Naive B cell (primary cell): ENCODE results near the gene ORMDL1. TPM values are rescaled to one million over a fixed set of nuclear protein-coding genes. Genes with fewer than 3 reads are reported as not detected.

ENCODE experiments used
- ATAC-seq, 2 donors: fragments of 150-1000 bp; cut with Tn5 transposase; 2 replicates each; pipeline ENCODE4 v1.10.0; 2021; ENCODE audit warnings: low read depth in 2 of 2, mild to moderate bottlenecking in 2 of 2, moderate library complexity in 2 of 2
- DNase-seq: peaks from one replicate; pipeline ENCODE4 v3.0.0; 2022
- H3K27ac Mint-ChIP-seq, 6 donors: one replicate each; pipeline ENCODE4 v1.8.0; 2020 to 2022; ENCODE audit warnings: mild to moderate bottlenecking in 6 of 6, mixed read lengths in 6 of 6, moderate library complexity in 5 of 6, inconsistent platforms in 2 of 6
- H3K27me3 Mint-ChIP-seq, 3 donors: one replicate each; pipeline ENCODE4 v1.8.0; 2021 to 2022; ENCODE audit warnings: mixed read lengths in 3 of 3, mild to moderate bottlenecking in 1 of 3
- H3K36me3 Mint-ChIP-seq, 2 donors: one replicate each; pipeline ENCODE4 v1.8.0; 2020 to 2022; ENCODE audit warnings: mixed read lengths in 2 of 2, inconsistent platforms in 1 of 2, mild to moderate bottlenecking in 1 of 2
- H3K4me1 Mint-ChIP-seq, 3 donors: one replicate each; pipeline ENCODE4 v1.8.0; 2020 to 2022; ENCODE audit warnings: mixed read lengths in 3 of 3, inconsistent platforms in 1 of 3, mild to moderate bottlenecking in 1 of 3, moderate library complexity in 1 of 3
- H3K4me3 Mint-ChIP-seq, 8 donors: one replicate each; pipeline ENCODE4 v1.8.0; 2020 to 2022; ENCODE audit warnings: mild to moderate bottlenecking in 8 of 8, mixed read lengths in 8 of 8, moderate library complexity in 8 of 8, inconsistent platforms in 2 of 8
- H3K9me3 Mint-ChIP-seq, 7 donors: one replicate each; pipeline ENCODE4 v1.8.0; 2020 to 2022; ENCODE audit warnings: mixed read lengths in 7 of 7, mild to moderate bottlenecking in 5 of 7, inconsistent platforms in 2 of 7, moderate library complexity in 1 of 7
- polyA plus RNA-seq, 6 donors: library from polyadenylated mRNA; unstranded; fragments of 300-500 nt; fragmentation: Illumina TruSeq; gene quantifications; one replicate each; pipeline ENCODE4 v1.2.3, GENCODE V29; 2021; ENCODE audit warnings: low read depth in 6 of 6

The ORMDL1 gene, protein sequence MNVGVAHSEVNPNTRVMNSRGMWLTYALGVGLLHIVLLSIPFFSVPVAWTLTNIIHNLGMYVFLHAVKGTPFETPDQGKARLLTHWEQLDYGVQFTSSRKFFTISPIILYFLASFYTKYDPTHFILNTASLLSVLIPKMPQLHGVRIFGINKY
- polyA plus RNA-seq: 100 to 1,000 TPM in 3 of 6 donors, 10 to 100 TPM in 3; 78.8 to 113 (median 102) TPM

DNA sequence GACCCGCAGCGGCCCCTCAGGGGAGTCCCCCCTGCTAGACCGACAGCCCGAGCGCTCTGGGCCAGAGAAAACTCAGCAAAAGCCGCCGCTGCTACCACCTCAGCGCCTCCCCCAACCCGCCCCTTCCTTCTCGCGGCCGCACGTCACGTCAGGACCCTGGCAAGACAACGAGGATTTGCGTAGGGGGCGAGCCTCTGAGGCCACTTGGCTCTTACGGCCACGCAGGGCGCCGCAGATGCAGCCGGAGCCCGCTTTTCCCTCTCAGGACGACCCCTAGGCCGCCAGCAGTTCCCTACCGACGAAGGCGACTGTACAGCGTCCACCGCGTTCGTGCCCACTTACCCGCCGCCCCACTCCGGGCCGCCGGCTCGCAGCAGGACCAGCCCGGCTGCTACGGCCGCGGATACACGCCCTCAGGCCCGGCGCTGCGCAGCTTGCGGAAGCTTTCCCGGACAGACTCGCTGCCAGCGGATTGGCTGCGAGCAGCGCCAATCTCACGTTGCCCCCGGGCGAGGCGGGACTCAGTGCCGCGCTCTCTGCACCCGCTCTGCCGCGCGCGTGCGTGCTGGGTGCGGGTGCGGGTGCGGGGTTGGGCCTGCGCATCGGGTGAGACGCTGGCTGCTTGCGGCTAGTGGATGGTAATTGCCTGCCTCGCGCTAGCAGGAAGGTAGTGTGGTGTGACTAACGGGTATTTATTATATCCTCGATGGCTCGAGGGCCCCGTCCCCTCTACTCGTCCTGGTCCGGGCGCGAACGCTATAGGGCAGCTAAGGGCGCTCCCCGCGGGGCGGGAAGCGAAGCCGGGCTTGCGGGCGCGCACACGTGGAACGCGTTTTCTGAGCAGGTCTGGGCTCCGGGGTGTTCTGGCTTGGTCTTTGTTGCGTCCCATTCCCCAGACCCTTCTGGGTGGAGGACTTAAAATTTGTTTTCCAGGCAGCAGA is at the start of gene ORMDL1, which contains the start of gene PMS1:
Gene ORMDL1, minus strand, starts transcription at position 413 of the 941 bp plus-strand sequence. CDS start 1,744 bp downstream, outside the sequence.
Gene PMS1, plus strand, starts transcription at position 524 of the 941 bp plus-strand sequence. CDS start 7,360 bp downstream, outside the sequence.
- peak; percentile 86 to 87 for ATAC-seq
- peak; percentile 94 for DNase-seq
- Mint-ChIP-seq H3K36me3 (peaks cover 4 to 16% of the 10 kb centered on the region in 2 donors), H3K27ac (peak within 1 kb of the TSS; percentile 89 to 98 (median 96)), H3K9me3 (no peaks in the 10 kb centered on the region), H3K27me3 (no peaks in the 10 kb centered on the region), H3K4me3 (peak within 1 kb of the TSS; percentile 90 to 97 (median 96)), H3K4me1 (peaks cover 38 to 51% (median 45%) of the 10 kb centered on the region in 3 donors)

DNA sequence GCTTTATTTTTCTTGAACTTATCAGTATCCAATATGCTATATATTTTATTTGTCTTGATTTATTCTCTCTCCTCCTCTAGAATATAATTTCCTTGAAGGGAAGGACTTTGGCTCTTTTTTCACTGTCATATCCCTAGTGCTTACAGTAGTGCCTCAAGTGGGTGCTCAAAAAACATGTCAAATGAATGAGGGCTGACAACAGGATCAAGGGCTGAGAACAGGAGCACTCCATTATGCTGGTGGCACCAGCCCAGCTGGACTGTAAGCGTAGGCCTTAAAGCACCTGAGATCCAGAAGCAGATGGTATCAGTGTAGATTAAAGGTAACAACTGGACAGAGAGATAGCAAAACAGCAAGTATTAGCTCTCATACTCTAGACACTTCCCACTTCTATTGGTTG is 46.4 kb upstream of the ORMDL1 start:
- Mint-ChIP-seq H3K27me3 (no peaks in the 10 kb centered on the region), H3K4me1 (peaks cover 0 to 8% (median 3%) of the 10 kb centered on the region in 3 donors), H3K9me3 (no peaks in the 10 kb centered on the region), H3K36me3 (peaks cover 5 to 18% of the 10 kb centered on the region in 2 donors), H3K27ac (peak overlapping the region in 3 of 6 donors; percentile 8 to 28 (median 27)), H3K4me3 (no peak overlapping the region)
- ATAC-seq: no peak
- DNase-seq: no peak

DNA sequence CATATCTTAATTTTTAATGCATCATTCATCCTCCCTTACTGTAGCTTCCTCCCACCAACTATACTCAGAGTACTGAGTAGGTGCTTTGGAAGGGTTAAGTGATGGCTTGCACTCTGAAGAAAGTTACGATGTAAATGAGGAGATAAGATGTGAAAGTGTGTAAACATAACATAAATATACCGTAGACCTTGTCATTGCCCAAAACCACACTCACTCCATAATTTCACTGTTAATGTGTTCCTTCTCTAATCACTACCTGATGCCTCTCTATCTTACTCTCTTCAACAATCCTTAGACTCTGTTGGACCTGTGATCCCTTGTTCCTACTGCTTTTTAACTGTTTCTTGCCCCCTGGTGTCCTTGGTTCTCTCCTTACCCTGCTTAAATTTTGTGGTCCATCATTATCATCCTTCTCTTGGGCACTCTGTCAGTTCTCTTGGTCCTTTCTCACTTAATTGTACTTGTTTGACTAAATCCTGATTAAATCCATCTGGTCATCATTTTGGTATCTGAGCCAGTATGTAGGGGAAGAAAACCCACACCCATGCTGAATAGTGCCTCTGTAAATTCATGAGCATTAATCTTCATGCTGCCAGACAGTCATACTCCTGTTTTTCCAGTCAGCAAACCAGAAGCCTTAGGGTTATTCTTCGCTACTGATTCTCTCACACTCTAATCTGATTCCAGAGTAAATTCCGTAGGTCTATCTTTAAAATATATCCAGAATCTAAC is 45.1 kb upstream of the ORMDL1 start:
- no peaks in the 10 kb centered on the region for H3K27me3 Mint-ChIP-seq
- H3K36me3 Mint-ChIP-seq: peaks cover 5 to 18% of the 10 kb centered on the region in 2 donors
- DNase-seq (no peak), ATAC-seq (no peak)
- H3K27ac Mint-ChIP-seq: peak overlapping the region in 2 of 6 donors; percentile 11 to 55
- no peak overlapping the region for H3K4me3 Mint-ChIP-seq
- H3K9me3 Mint-ChIP-seq: no peaks in the 10 kb centered on the region
- peaks cover 0 to 8% (median 3%) of the 10 kb centered on the region in 3 donors for H3K4me1 Mint-ChIP-seq

DNA sequence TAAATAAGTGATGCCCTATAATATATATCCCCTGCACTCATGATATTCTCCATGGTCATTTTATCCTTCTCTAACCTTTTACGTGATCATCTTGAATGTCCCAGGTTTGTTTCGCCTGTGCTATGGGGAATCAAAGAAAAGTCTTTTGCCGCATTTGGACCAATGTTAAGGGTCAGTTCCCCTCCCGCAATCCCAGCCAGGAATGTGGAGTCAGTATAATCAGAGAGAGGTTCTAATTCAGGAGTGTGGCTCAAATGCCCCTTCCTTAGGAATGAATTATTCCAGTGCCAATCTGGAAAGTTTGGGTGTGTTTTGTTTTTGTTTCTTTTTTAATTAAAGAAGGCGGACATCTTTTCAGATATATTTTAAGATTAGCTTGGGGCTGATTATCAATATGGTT is 41.9 kb upstream of the ORMDL1 start:
- ATAC-seq (no peak), DNase-seq (no peak)
- H3K9me3 Mint-ChIP-seq: no peaks in the 10 kb centered on the region
- peaks cover 5 to 18% of the 10 kb centered on the region in 2 donors for H3K36me3 Mint-ChIP-seq
- no peak overlapping the region for H3K4me3 Mint-ChIP-seq
- peaks cover 0 to 8% (median 3%) of the 10 kb centered on the region in 3 donors for H3K4me1 Mint-ChIP-seq
- H3K27me3 Mint-ChIP-seq: no peaks in the 10 kb centered on the region
- peak overlapping the region in 1 of 6 donors; percentile 39 for H3K27ac Mint-ChIP-seq

DNA sequence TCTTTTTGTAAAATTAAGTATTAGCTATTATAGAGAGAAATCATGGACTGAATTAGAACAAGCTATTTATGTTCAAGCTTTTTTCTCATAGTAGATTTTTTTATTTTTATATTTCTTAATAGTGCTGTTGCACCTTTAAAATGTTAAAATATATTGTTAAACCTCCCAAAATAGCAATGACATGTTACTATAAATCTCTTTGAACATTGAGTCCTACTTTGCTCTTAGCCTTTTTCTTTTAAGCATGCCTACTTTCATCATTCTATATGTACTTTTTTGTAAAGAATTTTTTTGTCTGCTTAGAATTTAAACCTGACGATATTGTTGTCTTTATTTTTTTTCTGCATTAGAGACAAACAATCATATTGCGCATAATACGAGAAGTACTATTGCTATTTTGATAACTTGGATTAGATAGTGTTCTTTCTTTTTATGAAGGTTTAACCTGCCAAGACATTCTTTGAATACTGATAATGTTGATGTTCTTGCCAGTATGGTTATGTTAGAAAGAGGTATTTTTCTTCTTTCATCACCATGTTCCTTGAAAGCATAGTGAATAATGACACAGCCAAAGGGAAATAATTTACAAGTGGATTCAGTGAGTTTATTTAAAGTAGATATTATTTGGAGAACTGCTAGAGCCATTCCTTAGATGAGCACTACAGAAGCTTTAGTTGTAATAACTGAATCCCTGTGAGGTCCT is 40.7 kb upstream of the ORMDL1 start:
- H3K4me3 Mint-ChIP-seq: no peak overlapping the region
- DNase-seq (no peak), ATAC-seq (no peak)
- H3K27ac Mint-ChIP-seq: peak overlapping the region in 1 of 6 donors; percentile 20
- peaks cover 5 to 18% of the 10 kb centered on the region in 2 donors for H3K36me3 Mint-ChIP-seq
- H3K9me3 Mint-ChIP-seq: no peaks in the 10 kb centered on the region
- peaks cover 0 to 3% (median 0%) of the 10 kb centered on the region in 3 donors for H3K4me1 Mint-ChIP-seq
- no peaks in the 10 kb centered on the region for H3K27me3 Mint-ChIP-seq

DNA sequence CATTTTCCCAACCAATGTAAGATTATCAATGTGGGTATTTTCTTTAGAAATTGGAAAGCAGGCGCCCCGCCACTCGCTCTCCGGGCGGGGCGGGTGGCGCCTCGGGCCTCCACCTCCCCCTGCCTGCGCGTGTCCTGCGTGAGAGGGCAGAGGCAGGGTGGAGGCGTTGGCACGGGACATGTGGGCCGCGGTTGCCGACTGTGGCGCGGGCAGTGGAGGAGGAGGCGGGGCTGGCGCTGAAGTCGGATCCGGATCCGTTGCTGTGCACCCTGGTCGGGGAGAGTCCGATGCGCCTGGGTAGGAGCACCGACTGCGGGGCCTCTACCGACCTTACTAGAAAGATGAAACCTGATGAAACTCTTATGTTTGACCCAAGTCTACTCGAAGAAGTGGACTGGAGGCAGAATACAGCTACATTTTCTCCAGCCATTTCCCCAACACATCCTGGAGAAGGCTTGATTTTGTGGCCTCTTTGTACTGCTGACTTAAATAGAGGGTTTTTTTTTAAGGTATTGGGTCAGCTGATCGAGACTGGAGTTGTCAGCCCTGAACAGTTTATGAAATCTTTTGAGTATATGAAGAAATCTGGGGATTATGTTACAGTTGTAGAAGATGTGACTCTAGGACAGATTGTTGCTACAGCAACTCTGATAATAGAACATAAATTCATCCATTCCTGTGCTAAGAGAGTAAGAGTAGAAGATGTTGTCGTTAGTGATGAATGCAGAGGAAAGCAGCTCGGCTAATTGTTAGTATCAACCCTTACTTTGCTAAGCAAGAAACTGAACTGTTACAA is 38.0 kb upstream of the ORMDL1 start:
- H3K4me1 Mint-ChIP-seq: no peaks in the 10 kb centered on the region
- ATAC-seq: no peak
- no peak overlapping the region for H3K4me3 Mint-ChIP-seq
- H3K9me3 Mint-ChIP-seq: no peaks in the 10 kb centered on the region
- H3K36me3 Mint-ChIP-seq: peaks cover 14 to 15% of the 10 kb centered on the region in 2 donors
- no peak for DNase-seq
- no peak overlapping the region for H3K27ac Mint-ChIP-seq
- no peaks in the 10 kb centered on the region for H3K27me3 Mint-ChIP-seq

DNA sequence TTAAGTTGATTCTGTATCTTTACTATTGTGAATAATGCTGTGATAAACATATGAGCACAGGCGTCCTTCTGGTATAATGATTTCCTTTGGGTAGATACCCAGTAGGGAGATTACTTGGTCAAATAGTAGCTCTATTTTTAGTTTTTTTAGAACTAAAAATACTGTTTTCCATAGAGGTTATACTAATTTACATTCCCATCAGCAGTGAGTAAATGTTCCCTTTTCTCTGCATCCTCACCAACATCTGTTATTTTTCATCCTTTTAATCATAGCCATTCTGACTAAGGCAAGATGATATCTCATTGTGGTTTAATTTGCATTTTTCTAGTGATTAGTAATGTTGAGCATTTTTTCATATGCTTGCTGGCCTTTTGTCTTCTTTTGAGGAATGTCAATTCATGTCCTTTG is 35.2 kb upstream of the ORMDL1 start:
- peak overlapping the region in 1 of 6 donors; percentile 0 for H3K27ac Mint-ChIP-seq
- H3K27me3 Mint-ChIP-seq: no peaks in the 10 kb centered on the region
- peaks cover 15 to 22% of the 10 kb centered on the region in 2 donors for H3K36me3 Mint-ChIP-seq
- DNase-seq (no peak), ATAC-seq (no peak)
- H3K4me1 Mint-ChIP-seq: no peaks in the 10 kb centered on the region
- H3K9me3 Mint-ChIP-seq: peaks cover 0 to 5% (median 0%) of the 10 kb centered on the region in 7 donors
- H3K4me3 Mint-ChIP-seq: no peak overlapping the region

DNA sequence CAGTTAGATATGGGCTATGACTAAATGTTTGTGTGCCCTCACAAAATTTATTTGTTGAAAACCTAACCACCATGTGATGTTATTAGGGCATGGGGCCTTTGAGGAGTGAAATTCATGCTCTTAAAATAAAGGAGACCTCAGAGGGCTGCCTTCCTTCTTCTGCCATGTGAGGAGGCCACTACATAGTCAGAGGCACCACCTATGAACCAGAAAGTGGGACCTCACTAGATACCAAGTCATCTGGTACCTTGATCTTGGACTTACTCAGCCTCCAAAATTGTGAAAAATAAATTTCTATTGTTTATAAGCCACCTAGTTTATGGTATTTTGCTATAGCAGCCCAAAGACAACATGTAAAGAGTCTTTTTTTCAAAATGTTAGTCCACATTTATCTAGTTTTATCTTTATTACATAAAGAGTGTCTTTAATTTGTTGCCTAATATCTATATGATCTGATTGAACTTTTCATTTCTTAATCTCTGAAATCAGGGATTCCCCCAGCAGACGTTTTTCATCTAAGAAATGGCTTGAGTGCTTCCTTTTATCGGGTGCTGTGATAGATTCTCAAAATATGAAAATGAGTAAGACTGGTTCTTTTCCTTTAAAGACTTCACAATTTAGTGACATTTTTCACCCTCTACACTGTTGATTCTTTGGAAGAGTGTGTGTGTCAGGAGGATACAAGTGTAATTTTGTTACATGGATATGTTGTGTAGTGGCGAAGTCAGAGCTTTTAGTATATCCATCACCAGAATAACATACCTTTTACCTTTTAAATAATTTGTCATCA is 34.3 kb upstream of the ORMDL1 start:
- Mint-ChIP-seq H3K4me1 (no peaks in the 10 kb centered on the region), H3K36me3 (peaks cover 15 to 27% of the 10 kb centered on the region in 2 donors), H3K27ac (peak overlapping the region in 1 of 6 donors; percentile 7), H3K27me3 (no peaks in the 10 kb centered on the region), H3K4me3 (no peak overlapping the region), H3K9me3 (peaks cover 0 to 7% (median 0%) of the 10 kb centered on the region in 7 donors)
- no peak for DNase-seq
- ATAC-seq: no peak

DNA sequence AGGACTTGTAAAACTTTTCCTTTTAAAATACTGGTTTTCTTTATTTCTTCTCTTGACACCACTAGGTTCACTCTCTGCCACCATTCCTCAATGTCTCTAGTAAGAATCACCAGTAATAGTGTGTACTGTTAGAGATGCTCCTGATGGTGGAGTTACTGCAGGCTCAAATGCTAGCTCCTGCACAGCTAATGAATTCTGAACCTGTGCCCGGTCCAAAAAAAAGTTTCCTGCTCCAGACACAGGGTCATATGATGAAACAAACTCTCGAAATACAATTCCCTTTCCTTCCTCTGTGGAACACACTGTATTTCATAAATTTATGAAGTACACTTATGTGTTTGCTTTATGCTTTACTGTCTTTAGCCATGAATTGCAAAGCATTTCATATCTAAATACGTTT is 19.3 kb upstream of the ORMDL1 start:
- Mint-ChIP-seq H3K4me3 (no peak overlapping the region), H3K27ac (no peak overlapping the region), H3K36me3 (peaks cover 0 to 11% of the 10 kb centered on the region in 2 donors), H3K4me1 (peaks cover 0 to 15% (median 10%) of the 10 kb centered on the region in 3 donors), H3K27me3 (no peaks in the 10 kb centered on the region), H3K9me3 (no peaks in the 10 kb centered on the region)
- no peak for ATAC-seq
- DNase-seq: no peak

DNA sequence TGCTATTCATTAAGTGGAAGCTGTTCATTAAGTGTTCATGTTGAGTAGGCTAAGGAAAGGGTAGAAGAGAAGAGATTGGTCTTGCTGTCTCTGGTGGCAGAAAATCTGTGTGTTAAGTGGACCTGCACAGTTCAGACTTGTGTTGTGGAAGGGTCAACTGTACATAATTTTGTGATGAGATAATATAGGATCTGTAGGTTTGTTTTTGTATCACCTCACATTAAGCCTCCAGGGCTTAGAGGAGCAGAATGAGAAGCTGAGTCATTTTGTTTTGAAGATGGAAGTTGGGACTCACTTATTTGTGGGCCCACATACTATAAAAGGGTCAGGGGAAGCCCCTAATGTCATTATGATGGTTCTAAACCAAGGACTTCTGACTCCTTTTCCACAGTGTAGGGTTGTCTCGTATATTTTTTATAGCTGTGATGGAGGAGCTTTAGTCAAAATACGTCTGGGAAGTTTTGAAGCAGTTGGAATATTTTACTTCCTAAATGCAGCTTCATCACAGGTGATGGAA is 18.3 kb upstream of the ORMDL1 start:
- no peaks in the 10 kb centered on the region for H3K27me3 Mint-ChIP-seq
- no peak for ATAC-seq
- H3K4me3 Mint-ChIP-seq: no peak overlapping the region
- H3K4me1 Mint-ChIP-seq: peaks cover 3 to 15% (median 10%) of the 10 kb centered on the region in 3 donors
- H3K36me3 Mint-ChIP-seq: peaks cover 0 to 11% of the 10 kb centered on the region in 2 donors
- H3K9me3 Mint-ChIP-seq: no peaks in the 10 kb centered on the region
- peak overlapping the region in 1 of 6 donors; percentile 53 for H3K27ac Mint-ChIP-seq
- no peak for DNase-seq

DNA sequence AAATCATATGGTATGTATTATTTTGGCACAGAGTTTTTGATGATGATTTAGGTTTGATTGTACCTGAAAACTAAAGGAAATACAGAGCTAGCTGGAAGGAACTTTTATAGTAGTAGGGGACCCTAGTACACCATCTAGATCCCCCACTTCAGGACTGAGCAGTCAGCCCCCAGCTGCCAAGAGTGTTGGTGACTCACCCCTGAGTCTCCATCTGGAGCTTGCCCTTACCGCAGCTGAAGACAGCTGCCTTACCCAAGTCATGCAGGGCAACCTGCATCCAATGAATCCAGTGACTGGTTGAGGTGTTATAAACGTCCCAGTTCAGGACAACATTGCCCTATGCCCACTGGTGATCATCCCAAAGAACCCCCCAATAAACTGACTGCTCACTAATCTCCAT is 15.4 kb upstream of the ORMDL1 start:
- DNase-seq (no peak), ATAC-seq (no peak)
- Mint-ChIP-seq H3K9me3 (no peaks in the 10 kb centered on the region), H3K4me1 (peaks cover 3 to 15% (median 10%) of the 10 kb centered on the region in 3 donors), H3K36me3 (peaks cover 6 to 19% of the 10 kb centered on the region in 2 donors), H3K27me3 (no peaks in the 10 kb centered on the region), H3K4me3 (peak overlapping the region in 1 of 8 donors; percentile 12), H3K27ac (peak overlapping the region in 1 of 6 donors; percentile 52)
